Measurements from ENCODE around the gene SULT1B1.

The SULT1B1 gene

GRCh38 chr4:69684804-69685203, 75.6 kb downstream of the SULT1B1 start:
- no peak for DNase-seq

Data from COR-L47 (cell line).